ENCODE data around the gene SPINT1. TPM values are rescaled to one million over a fixed set of nuclear protein-coding genes. Genes with fewer than 3 reads are reported as not detected.

The SPINT1 gene
- total and polyA plus RNA-seq, 2 of the 13 experiments (the other 11 are each of a cell fraction or from before 2014, with no cell fraction given), result 0.49 to 2.5 TPM

DNA sequence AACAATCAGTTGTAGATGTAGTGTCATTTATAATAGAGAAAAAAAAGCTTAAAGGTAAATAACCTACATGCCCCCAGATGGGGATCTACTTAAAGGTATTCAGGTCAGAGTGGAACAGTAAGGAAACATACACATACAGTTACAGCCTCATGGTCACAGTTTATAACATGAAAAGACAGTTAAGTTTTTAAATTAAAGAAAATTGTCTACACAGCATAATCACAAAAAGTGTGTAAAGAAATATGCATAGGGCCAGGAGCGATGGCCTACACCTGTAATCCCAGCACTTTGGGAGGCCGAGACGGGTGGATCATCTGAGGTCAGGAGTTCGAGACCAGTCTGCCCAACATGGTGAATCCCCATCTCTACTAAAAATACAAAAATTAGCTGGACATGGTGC lies 23.4 kb downstream of the SPINT1 start:
- WGBS (ENCODE audit: low lambda C conversion rate), result 57% methylated on average over 4 of the region's 4 CpGs
- BruUV-seq (replicated peaks), result no TSS peak
- Histone ChIP-seq H3K4me3 (replicated peaks in 1 of 3; ENCODE audit: insufficient read depth in 1 of 3, low read depth in 2 of 3, low read length in 3 of 3) (no peak overlapping the region), H3K79me2 (ENCODE audit: insufficient read depth, low read length) (no peaks in the 10 kb centered on the region), H4K20me1 (ENCODE audit: insufficient read depth, low read length) (no peaks in the 10 kb centered on the region), H3K27me3 (ENCODE audit: control insufficient read depth in 1 of 2, insufficient read depth in 2 of 2, low read length in 2 of 2) (peaks cover 0 to 16% of the 10 kb centered on the region in 2 experiments; a peak in 2 of 5 replicates), H3K27ac (ENCODE audit: extremely low read length, insufficient read depth, low read length) (no peak overlapping the region), H3K9ac (ENCODE audit: insufficient read depth, low read depth, low read length) (no peak overlapping the region), H3K9me3 (ENCODE audit: low read length) (no peaks in the 10 kb centered on the region), H2AFZ (ENCODE audit: low read length) (no peak overlapping the region), H3K36me3 (replicated peaks in 1 of 2; ENCODE audit: control insufficient read depth in 1 of 2, insufficient read depth in 2 of 2, low read length in 2 of 2) (no peaks in the 10 kb centered on the region), H3K4me2 (ENCODE audit: low read depth, low read length) (no peak overlapping the region), H3K4me1 (ENCODE audit: insufficient read depth, low read length) (peaks cover 34% of the 10 kb centered on the region)
- in situ Hi-C loops (cut with HindIII; ENCODE audit: extremely low pct_ligation_motif_present, low pct_unique_long_range_greater_than_20kb) (no loop called here), intact Hi-C loops (cut with micrococcal nuclease; ENCODE audit: unreplicated experiment) (no loop called here)
- ChIA-PET CTCF (ENCODE audit: low intra/inter-chr PET ratio, low total read pairs) (no interaction called here), POLR2A (no interaction called here)
- FAIRE-seq (no peak), ATAC-seq (no peak), DNase-seq (ENCODE audit: low spot score) (no peak)
- TF ChIP-seq SMARCC2 (IDR thresholded peaks at IDR 0.05) (no peak), RARG (CRISPR knock-in tag; IDR thresholded peaks at IDR 0.05; ENCODE audit: low read depth) (no peak), MAFF (IDR thresholded peaks at IDR 0.05; ENCODE audit: low read depth, low read length) (peak; percentile 67), ZNF30 (CRISPR knock-in tag; IDR thresholded peaks at IDR 0.05) (no peak), SIN3A (IDR thresholded peaks at IDR 0.05; ENCODE audit: borderline replicate concordance, low read depth, low read length) (no peak), ZNF816 (CRISPR knock-in tag; IDR thresholded peaks at IDR 0.05; ENCODE audit: borderline replicate concordance) (no peak), MAFK (conservative IDR thresholded peaks at IDR 0.05 in 1 of 2, IDR thresholded peaks at IDR 0.05 in 1 of 2; ENCODE audit: low read length in 2 of 2) (peak; percentile 61 to 80; a peak in 3 of 4 replicates), MTA1 (CRISPR knock-in tag; IDR thresholded peaks at IDR 0.05; ENCODE audit: borderline replicate concordance) (no peak), HNF4A (CRISPR knock-in tag; IDR thresholded peaks at IDR 0.05) (no peak), JUNB (CRISPR knock-in tag; IDR thresholded peaks at IDR 0.05; ENCODE audit: borderline replicate concordance) (no peak)
- TF ChIP-seq, protein P1, sequence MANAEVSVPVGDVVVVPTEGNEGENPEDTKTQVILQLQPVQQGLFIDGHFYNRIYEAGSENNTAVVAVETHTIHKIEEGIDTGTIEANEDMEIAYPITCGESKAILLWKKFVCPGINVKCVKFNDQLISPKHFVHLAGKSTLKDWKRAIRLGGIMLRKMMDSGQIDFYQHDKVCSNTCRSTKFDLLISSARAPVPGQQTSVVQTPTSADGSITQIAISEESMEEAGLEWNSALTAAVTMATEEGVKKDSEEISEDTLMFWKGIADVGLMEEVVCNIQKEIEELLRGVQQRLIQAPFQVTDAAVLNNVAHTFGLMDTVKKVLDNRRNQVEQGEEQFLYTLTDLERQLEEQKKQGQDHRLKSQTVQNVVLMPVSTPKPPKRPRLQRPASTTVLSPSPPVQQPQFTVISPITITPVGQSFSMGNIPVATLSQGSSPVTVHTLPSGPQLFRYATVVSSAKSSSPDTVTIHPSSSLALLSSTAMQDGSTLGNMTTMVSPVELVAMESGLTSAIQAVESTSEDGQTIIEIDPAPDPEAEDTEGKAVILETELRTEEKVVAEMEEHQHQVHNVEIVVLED (CRISPR knock-in tag; IDR thresholded peaks at IDR 0.05; ENCODE audit: borderline replicate concordance), result no peak
- TF ChIP-seq, protein P2, sequence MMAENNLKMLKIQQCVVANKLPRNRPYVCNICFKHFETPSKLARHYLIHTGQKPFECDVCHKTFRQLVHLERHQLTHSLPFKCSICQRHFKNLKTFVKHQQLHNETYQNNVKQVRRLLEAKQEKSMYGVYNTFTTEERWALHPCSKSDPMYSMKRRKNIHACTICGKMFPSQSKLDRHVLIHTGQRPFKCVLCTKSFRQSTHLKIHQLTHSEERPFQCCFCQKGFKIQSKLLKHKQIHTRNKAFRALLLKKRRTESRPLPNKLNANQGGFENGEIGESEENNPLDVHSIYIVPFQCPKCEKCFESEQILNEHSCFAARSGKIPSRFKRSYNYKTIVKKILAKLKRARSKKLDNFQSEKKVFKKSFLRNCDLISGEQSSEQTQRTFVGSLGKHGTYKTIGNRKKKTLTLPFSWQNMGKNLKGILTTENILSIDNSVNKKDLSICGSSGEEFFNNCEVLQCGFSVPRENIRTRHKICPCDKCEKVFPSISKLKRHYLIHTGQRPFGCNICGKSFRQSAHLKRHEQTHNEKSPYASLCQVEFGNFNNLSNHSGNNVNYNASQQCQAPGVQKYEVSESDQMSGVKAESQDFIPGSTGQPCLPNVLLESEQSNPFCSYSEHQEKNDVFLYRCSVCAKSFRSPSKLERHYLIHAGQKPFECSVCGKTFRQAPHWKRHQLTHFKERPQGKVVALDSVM (CRISPR knock-in tag; IDR thresholded peaks at IDR 0.05), result no peak
- TF ChIP-seq, protein P3, sequence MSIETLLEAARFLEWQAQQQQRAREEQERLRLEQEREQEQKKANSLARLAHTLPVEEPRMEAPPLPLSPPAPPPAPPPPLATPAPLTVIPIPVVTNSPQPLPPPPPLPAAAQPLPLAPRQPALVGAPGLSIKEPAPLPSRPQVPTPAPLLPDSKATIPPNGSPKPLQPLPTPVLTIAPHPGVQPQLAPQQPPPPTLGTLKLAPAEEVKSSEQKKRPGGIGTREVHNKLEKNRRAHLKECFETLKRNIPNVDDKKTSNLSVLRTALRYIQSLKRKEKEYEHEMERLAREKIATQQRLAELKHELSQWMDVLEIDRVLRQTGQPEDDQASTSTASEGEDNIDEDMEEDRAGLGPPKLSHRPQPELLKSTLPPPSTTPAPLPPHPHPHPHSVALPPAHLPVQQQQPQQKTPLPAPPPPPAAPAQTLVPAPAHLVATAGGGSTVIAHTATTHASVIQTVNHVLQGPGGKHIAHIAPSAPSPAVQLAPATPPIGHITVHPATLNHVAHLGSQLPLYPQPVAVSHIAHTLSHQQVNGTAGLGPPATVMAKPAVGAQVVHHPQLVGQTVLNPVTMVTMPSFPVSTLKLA (IDR thresholded peaks at IDR 0.05), result no peak
